Measurements from ENCODE around the gene GRK5. TPM values are rescaled to one million over a fixed set of nuclear protein-coding genes. Genes with fewer than 3 reads are reported as not detected.
A peak's percentile ranks its signal among the peaks of the same experiment; 100 is the strongest.

Gene GRK5
- total RNA-seq, result 10 to 100 TPM; 11.1 to 16.2 TPM

- peak; percentile 94 to 95 for ATAC-seq
- no peaks in the 10 kb centered on the region for H3K27me3 Mint-ChIP-seq
Observed at GRCh38 chr10:119207366-119207666, at the start of gene GRK5. GRK5 (plus strand) TSS chr10:119207571; CDS start chr10:119207918, 347 bp downstream.

GRCh38 chr10:119159332-119159731, 48.0 kb upstream of the GRK5 start:
- no peak overlapping the region for H3K4me3 Mint-ChIP-seq
- H3K27ac Mint-ChIP-seq, result no peak overlapping the region
- DNase-seq (ENCODE audit: low spot score), result no peak
- H3K4me1 Mint-ChIP-seq (ENCODE audit: low read depth in 2 of 2), result peaks cover 7 to 10% of the 10 kb centered on the region in 2 donors
- no peak for ATAC-seq
- no peaks in the 10 kb centered on the region for H3K9me3 Mint-ChIP-seq
- H3K27me3 Mint-ChIP-seq, result no peaks in the 10 kb centered on the region
- peaks cover 18% of the 10 kb centered on the region for H3K36me3 Mint-ChIP-seq

More at GRCh38 chr10:119207366-119207666, at the start of gene GRK5:
- H3K27ac Mint-ChIP-seq, result peak within 1 kb of the TSS; percentile 89 to 96
- no peaks in the 10 kb centered on the region for H3K9me3 Mint-ChIP-seq
- H3K4me3 Mint-ChIP-seq, result peak within 1 kb of the TSS; percentile 95
- H3K36me3 Mint-ChIP-seq, result no peaks in the 10 kb centered on the region
- DNase-seq (ENCODE audit: low spot score), result peak; percentile 97
- peaks cover 33 to 47% of the 10 kb centered on the region in 2 donors for H3K4me1 Mint-ChIP-seq (ENCODE audit: low read depth in 2 of 2)

- Mint-ChIP-seq H3K4me3 (no peak overlapping the region), H3K9me3 (no peaks in the 10 kb centered on the region), H3K4me1 (ENCODE audit: low read depth in 2 of 2) (peaks cover 19 to 21% of the 10 kb centered on the region in 2 donors), H3K27me3 (no peaks in the 10 kb centered on the region), H3K36me3 (peaks cover 5% of the 10 kb centered on the region), H3K27ac (peak overlapping the region in 1 of 2 donors; percentile 28)
- DNase-seq (ENCODE audit: low spot score), result no peak
- ATAC-seq, result no peak
Observed at GRCh38 chr10:119161680-119162451, 45.5 kb upstream of the GRK5 start.

GRCh38 chr10:119162452-119163092, 44.8 kb upstream of the GRK5 start:
- no peak overlapping the region for H3K4me3 Mint-ChIP-seq
- H3K27me3 Mint-ChIP-seq, result no peaks in the 10 kb centered on the region
- no peaks in the 10 kb centered on the region for H3K9me3 Mint-ChIP-seq
- H3K36me3 Mint-ChIP-seq, result peaks cover 9% of the 10 kb centered on the region
- peaks cover 25 to 26% of the 10 kb centered on the region in 2 donors for H3K4me1 Mint-ChIP-seq (ENCODE audit: low read depth in 2 of 2)
- H3K27ac Mint-ChIP-seq, result peak overlapping the region in 1 of 2 donors; percentile 17
- ATAC-seq, result no peak
- DNase-seq (ENCODE audit: low spot score), result no peak

- Mint-ChIP-seq H3K27me3 (no peaks in the 10 kb centered on the region), H3K36me3 (peaks cover 15% of the 10 kb centered on the region), H3K27ac (peak within 1 kb of the TSS; percentile 80 to 82), H3K4me3 (peak within 1 kb of the TSS; percentile 89), H3K9me3 (no peaks in the 10 kb centered on the region), H3K4me1 (ENCODE audit: low read depth in 2 of 2) (peaks cover 25 to 26% of the 10 kb centered on the region in 2 donors)
- ATAC-seq, result peak; percentile 97
- peak; percentile 87 for DNase-seq (ENCODE audit: low spot score)
Observed at GRCh38 chr10:119165171-119166117, 41.9 kb upstream of the GRK5 start, which contains the start of gene SFXN4. SFXN4 (minus strand) TSS chr10:119165714; CDS start chr10:119165647, 67 bp downstream.

GRCh38 chr10:119166118-119166500, 41.3 kb upstream of the GRK5 start:
- no peaks in the 10 kb centered on the region for H3K9me3 Mint-ChIP-seq
- no peaks in the 10 kb centered on the region for H3K27me3 Mint-ChIP-seq
- DNase-seq (ENCODE audit: low spot score) (no peak), ATAC-seq (peak in 1 of 2 donors; percentile 1)
- peaks cover 25 to 26% of the 10 kb centered on the region in 2 donors for H3K4me1 Mint-ChIP-seq (ENCODE audit: low read depth in 2 of 2)
- peak overlapping the region; percentile 80 to 82 for H3K27ac Mint-ChIP-seq
- H3K4me3 Mint-ChIP-seq, result peak overlapping the region; percentile 89
- peaks cover 15% of the 10 kb centered on the region for H3K36me3 Mint-ChIP-seq

GRCh38 chr10:119166564-119166963, 40.8 kb upstream of the GRK5 start:
- ATAC-seq, result no peak
- DNase-seq (ENCODE audit: low spot score), result no peak
- H3K4me3 Mint-ChIP-seq, result peak overlapping the region; percentile 89
- peaks cover 25 to 26% of the 10 kb centered on the region in 2 donors for H3K4me1 Mint-ChIP-seq (ENCODE audit: low read depth in 2 of 2)
- peak overlapping the region; percentile 80 to 82 for H3K27ac Mint-ChIP-seq
- H3K9me3 Mint-ChIP-seq, result no peaks in the 10 kb centered on the region
- H3K36me3 Mint-ChIP-seq, result peaks cover 15% of the 10 kb centered on the region
- H3K27me3 Mint-ChIP-seq, result no peaks in the 10 kb centered on the region

GRCh38 chr10:119167041-119167440, 40.3 kb upstream of the GRK5 start:
- no peak for DNase-seq (ENCODE audit: low spot score)
- peaks cover 15% of the 10 kb centered on the region for H3K36me3 Mint-ChIP-seq
- peak overlapping the region; percentile 80 to 82 for H3K27ac Mint-ChIP-seq
- peaks cover 24 to 25% of the 10 kb centered on the region in 2 donors for H3K4me1 Mint-ChIP-seq (ENCODE audit: low read depth in 2 of 2)
- no peaks in the 10 kb centered on the region for H3K9me3 Mint-ChIP-seq
- ATAC-seq, result no peak
- H3K27me3 Mint-ChIP-seq, result no peaks in the 10 kb centered on the region
- H3K4me3 Mint-ChIP-seq, result peak overlapping the region; percentile 89

- Mint-ChIP-seq H3K27me3 (no peaks in the 10 kb centered on the region), H3K4me3 (no peak overlapping the region), H3K36me3 (peaks cover 23% of the 10 kb centered on the region), H3K9me3 (no peaks in the 10 kb centered on the region), H3K4me1 (ENCODE audit: low read depth in 2 of 2) (peaks cover 28 to 31% of the 10 kb centered on the region in 2 donors), H3K27ac (no peak overlapping the region)
- no peak for ATAC-seq
- DNase-seq (ENCODE audit: low spot score), result no peak
Observed at GRCh38 chr10:119174109-119174508, 33.3 kb upstream of the GRK5 start.

GRCh38 chr10:119176166-119176565, 31.2 kb upstream of the GRK5 start:
- ATAC-seq (peak in 1 of 2 donors; percentile 47), DNase-seq (ENCODE audit: low spot score) (no peak)
- peak overlapping the region; percentile 92 for H3K4me3 Mint-ChIP-seq
- H3K36me3 Mint-ChIP-seq, result peaks cover 12% of the 10 kb centered on the region
- no peaks in the 10 kb centered on the region for H3K9me3 Mint-ChIP-seq
- H3K27me3 Mint-ChIP-seq, result no peaks in the 10 kb centered on the region
- peaks cover 31 to 36% of the 10 kb centered on the region in 2 donors for H3K4me1 Mint-ChIP-seq (ENCODE audit: low read depth in 2 of 2)
- H3K27ac Mint-ChIP-seq, result peak overlapping the region; percentile 68 to 99

- Mint-ChIP-seq H3K4me3 (peak overlapping the region; percentile 92), H3K36me3 (peaks cover 12% of the 10 kb centered on the region), H3K27me3 (no peaks in the 10 kb centered on the region), H3K4me1 (ENCODE audit: low read depth in 2 of 2) (peaks cover 26 to 36% of the 10 kb centered on the region in 2 donors), H3K27ac (peak overlapping the region; percentile 98 to 99), H3K9me3 (no peaks in the 10 kb centered on the region)
- DNase-seq (ENCODE audit: low spot score), result peak; percentile 67
- ATAC-seq, result peak; percentile 80 to 82
Observed at GRCh38 chr10:119177708-119178371, 29.5 kb upstream of the GRK5 start.

GRCh38 chr10:119178372-119179119, 28.8 kb upstream of the GRK5 start, which contains the start of gene PRDX3:
PRDX3 (minus strand) TSS chr10:119178812; CDS start chr10:119178790, 22 bp downstream.
- ATAC-seq (peak; percentile 95 to 98), DNase-seq (ENCODE audit: low spot score) (peak; percentile 94)
- H3K27ac Mint-ChIP-seq, result peak within 1 kb of the TSS; percentile 98 to 99
- H3K9me3 Mint-ChIP-seq, result no peaks in the 10 kb centered on the region
- peaks cover 12% of the 10 kb centered on the region for H3K36me3 Mint-ChIP-seq
- peak within 1 kb of the TSS; percentile 92 for H3K4me3 Mint-ChIP-seq
- H3K27me3 Mint-ChIP-seq, result no peaks in the 10 kb centered on the region
- H3K4me1 Mint-ChIP-seq (ENCODE audit: low read depth in 2 of 2), result peaks cover 26 to 36% of the 10 kb centered on the region in 2 donors

All from natural killer cell treated with Interleukin-12 subunit alpha and Interleukin-12 subunit beta and Interleukin-15 and Interleukin-18, amount 100 ng/mL, for 72 hours (primary cell).